Karpas-422 (cell line): ENCODE data around the gene PRAC1. TPM values are rescaled to one million over a fixed set of nuclear protein-coding genes. Genes with fewer than 3 reads are reported as not detected.

Source experiments
- DNase-seq: peaks from one replicate; pipeline ENCODE4 v3.0.0-alpha.2; 2015
- H2AFZ ChIP-seq: fragments of 200-600 bp; sonication (generic); 2 replicates; pipeline ENCODE4 v1.6.1; 2014; ENCODE audit warnings: antibody characterized with exemption, low read length, mixed read lengths
- H3K27ac ChIP-seq: fragments of 200-600 bp; sonication (generic); 2 replicates; pipeline ENCODE4 v1.5.1; 2014; ENCODE audit warnings: mild to moderate bottlenecking, low read length, moderate library complexity
- H3K27me3 ChIP-seq: fragments of 200-600 bp; sonication (generic); 2 replicates; pipeline ENCODE4 v1.6.1; 2014; ENCODE audit warnings: low read length, mixed read lengths
- H3K36me3 ChIP-seq: fragments of 200-600 bp; sonication (generic); 2 replicates; pipeline ENCODE4 v1.6.1; 2014; ENCODE audit warnings: low read length, mixed read lengths; ENCODE audit not compliant: insufficient read depth
- H3K4me1 ChIP-seq: fragments of 200-600 bp; sonication (generic); 2 replicates; pipeline ENCODE4 v1.6.1; 2014; ENCODE audit warnings: mild to moderate bottlenecking, low read length, mixed read lengths
- H3K4me2 ChIP-seq: fragments of 200-600 bp; sonication (generic); 2 replicates; pipeline ENCODE4 v1.6.1; 2014; ENCODE audit warnings: low read length, low read depth, mild to moderate bottlenecking; ENCODE audit not compliant: poor library complexity, severe bottlenecking
- H3K4me3 ChIP-seq: fragments of 200-600 bp; sonication (generic); 2 replicates; pipeline ENCODE4 v1.5.1; 2014; ENCODE audit warnings: mild to moderate bottlenecking, antibody characterized with exemption, low read length, mixed read lengths
- H3K79me2 ChIP-seq: fragments of 200-600 bp; sonication (generic); 2 replicates; pipeline ENCODE4 v1.6.1; 2014; ENCODE audit warnings: mild to moderate bottlenecking, low read length, mixed read lengths
- H3K9ac ChIP-seq: fragments of 200-600 bp; sonication (generic); 2 replicates; pipeline ENCODE4 v1.6.0; 2014; ENCODE audit warnings: low read length
- H3K9me2 ChIP-seq: fragments of 200-600 bp; sonication (generic), shearing (Covaris generic); replicated peaks from 2 replicates; pipeline ENCODE4 v1.6.0; 2014; ENCODE audit warnings: mild to moderate bottlenecking, low read length, moderate library complexity; ENCODE audit not compliant: insufficient read depth
- H3K9me3 ChIP-seq: fragments of 300-700, 200-600 bp; sonication (generic); 2 replicates; pipeline ENCODE4 v1.6.1; 2014; ENCODE audit warnings: low read length, mixed read lengths
- H4K20me1 ChIP-seq: fragments of 200-600 bp; sonication (generic); 2 replicates; pipeline ENCODE4 v1.6.1; 2014; ENCODE audit warnings: mild to moderate bottlenecking, antibody characterized with exemption, low read length, low read depth; ENCODE audit not compliant: insufficient read depth
- total RNA-seq: library from RNA; depleted of rRNA; stranded (reverse); fragments of >200 nt; shearing (Covaris generic); gene quantifications from 2 replicates; pipeline ENCODE4 v1.2.3, GENCODE V29; 2014; ENCODE audit warnings: low replicate concordance; rRNA removed

The PRAC1 gene
- total RNA-seq: not detected in 2 replicates

GRCh38 chr17:48722201-48722907, at the start of gene PRAC1:
Gene PRAC1 (minus strand): TSS chr17:48722518. CDS start chr17:48722392, 126 bp downstream.
- H3K4me3 ChIP-seq: no peak within 1 kb of the TSS
- H4K20me1 ChIP-seq: no peaks in the 10 kb centered on the region
- no peaks in the 10 kb centered on the region for H3K9me3 ChIP-seq
- H3K27me3 ChIP-seq: no peaks in the 10 kb centered on the region
- no peaks in the 10 kb centered on the region for H3K79me2 ChIP-seq
- H2AFZ ChIP-seq: no peak within 1 kb of the TSS
- no peaks in the 10 kb centered on the region for H3K36me3 ChIP-seq
- H3K9me2 ChIP-seq: no peaks in the 10 kb centered on the region
- no peak within 1 kb of the TSS for H3K4me2 ChIP-seq
- H3K27ac ChIP-seq: no peak within 1 kb of the TSS
- no peak within 1 kb of the TSS for H3K9ac ChIP-seq
- no peak for DNase-seq
- H3K4me1 ChIP-seq: peaks cover 3% of the 10 kb centered on the region; the same call in 1 of the 2 replicates

- Histone ChIP-seq H3K4me2 (no peak overlapping the region), H3K27ac (no peak overlapping the region), H2AFZ (no peak overlapping the region), H3K4me3 (no peak overlapping the region), H3K9ac (no peak overlapping the region), H3K79me2 (no peaks in the 10 kb centered on the region), H3K27me3 (no peaks in the 10 kb centered on the region), H3K9me3 (no peaks in the 10 kb centered on the region), H4K20me1 (no peaks in the 10 kb centered on the region), H3K36me3 (no peaks in the 10 kb centered on the region), H3K9me2 (no peaks in the 10 kb centered on the region), H3K4me1 (no peaks in the 10 kb centered on the region)
- peak; percentile 21 for DNase-seq
These were observed 48.6 kb upstream of the PRAC1 start for GRCh38 chr17:48770954-48771353.

GRCh38 chr17:48769009-48769675, 46.8 kb upstream of the PRAC1 start:
- DNase-seq: peak; percentile 24
- Histone ChIP-seq H3K4me2 (no peak overlapping the region), H3K9ac (no peak overlapping the region), H4K20me1 (no peaks in the 10 kb centered on the region), H3K36me3 (no peaks in the 10 kb centered on the region), H3K4me1 (no peaks in the 10 kb centered on the region), H3K79me2 (no peaks in the 10 kb centered on the region), H3K4me3 (no peak overlapping the region), H3K9me3 (no peaks in the 10 kb centered on the region), H3K27ac (no peak overlapping the region), H2AFZ (peak overlapping the region; percentile 30; the same call in 1 of the 2 replicates), H3K9me2 (no peaks in the 10 kb centered on the region), H3K27me3 (no peaks in the 10 kb centered on the region)

DNA sequence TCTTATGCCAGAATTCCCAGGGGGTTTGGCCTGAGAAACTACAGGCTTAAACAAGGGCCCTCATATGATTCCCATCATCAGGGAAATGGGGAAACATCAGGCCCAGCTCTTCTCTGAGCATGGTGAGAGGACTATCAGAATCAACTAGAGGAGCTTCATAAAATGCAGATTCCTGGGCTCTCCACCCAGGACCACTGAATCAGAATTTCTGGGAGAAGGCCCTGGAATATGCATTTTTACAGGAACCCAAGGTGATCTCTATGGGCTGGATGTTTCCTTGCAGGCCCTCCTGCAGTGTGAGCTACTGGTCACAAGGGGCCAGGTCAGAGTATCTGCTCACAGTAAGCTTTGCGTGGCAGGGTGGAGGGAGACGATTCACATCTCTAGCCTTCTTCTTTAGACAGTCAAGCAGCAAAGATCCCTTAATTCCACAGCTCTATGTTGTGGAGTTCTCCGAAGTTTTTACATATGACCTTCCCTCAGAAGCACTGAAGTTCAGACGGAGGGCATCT, 45.0 kb upstream of the PRAC1 start:
- Histone ChIP-seq H3K9me3 (no peaks in the 10 kb centered on the region), H3K4me3 (no peak overlapping the region), H3K4me1 (no peaks in the 10 kb centered on the region), H3K36me3 (no peaks in the 10 kb centered on the region), H4K20me1 (no peaks in the 10 kb centered on the region), H3K4me2 (no peak overlapping the region), H3K27ac (no peak overlapping the region), H3K79me2 (no peaks in the 10 kb centered on the region), H3K9ac (no peak overlapping the region), H3K27me3 (no peaks in the 10 kb centered on the region), H2AFZ (no peak overlapping the region), H3K9me2 (no peaks in the 10 kb centered on the region)
- DNase-seq: peak; percentile 37

DNA sequence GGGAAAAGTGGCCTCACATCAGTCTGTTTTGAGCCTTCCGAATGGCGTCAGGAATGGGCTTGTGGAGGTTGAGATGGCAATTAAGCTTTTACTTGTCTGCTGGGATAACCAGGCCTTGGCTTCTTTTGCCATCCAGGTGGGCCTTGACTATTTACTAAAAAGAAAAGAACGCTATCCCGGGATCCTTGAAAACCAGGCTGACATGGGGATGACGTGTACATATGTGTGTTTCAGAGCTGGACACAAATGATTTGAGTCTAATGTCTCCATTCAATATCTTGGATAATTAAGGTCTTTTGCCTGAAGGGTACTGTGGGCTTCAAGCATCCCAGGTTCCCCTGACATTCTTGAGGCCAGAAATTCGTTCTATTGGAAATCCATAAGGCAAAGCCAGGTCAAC, 38.8 kb upstream of the PRAC1 start:
- no peaks in the 10 kb centered on the region for H3K36me3 ChIP-seq
- DNase-seq: no peak
- no peak overlapping the region for H3K9ac ChIP-seq
- no peak overlapping the region for H2AFZ ChIP-seq
- no peak overlapping the region for H3K27ac ChIP-seq
- H3K4me1 ChIP-seq: no peaks in the 10 kb centered on the region
- no peaks in the 10 kb centered on the region for H3K9me3 ChIP-seq
- H3K27me3 ChIP-seq: no peaks in the 10 kb centered on the region
- H3K9me2 ChIP-seq: no peaks in the 10 kb centered on the region
- no peaks in the 10 kb centered on the region for H3K79me2 ChIP-seq
- H3K4me3 ChIP-seq: no peak overlapping the region
- no peak overlapping the region for H3K4me2 ChIP-seq
- H4K20me1 ChIP-seq: no peaks in the 10 kb centered on the region

- Histone ChIP-seq H3K4me3 (no peak overlapping the region), H3K27me3 (no peaks in the 10 kb centered on the region), H4K20me1 (no peaks in the 10 kb centered on the region), H3K9me3 (no peaks in the 10 kb centered on the region), H3K4me2 (no peak overlapping the region), H3K9me2 (no peaks in the 10 kb centered on the region), H3K9ac (no peak overlapping the region), H3K79me2 (no peaks in the 10 kb centered on the region), H3K27ac (no peak overlapping the region), H2AFZ (no peak overlapping the region), H3K4me1 (no peaks in the 10 kb centered on the region), H3K36me3 (no peaks in the 10 kb centered on the region)
- DNase-seq: no peak
These were observed 38.1 kb upstream of the PRAC1 start for GRCh38 chr17:48760411-48760810.

- Histone ChIP-seq H3K27me3 (no peaks in the 10 kb centered on the region), H3K9me3 (no peaks in the 10 kb centered on the region), H3K4me3 (no peak overlapping the region), H3K36me3 (no peaks in the 10 kb centered on the region), H3K79me2 (no peaks in the 10 kb centered on the region), H3K9ac (no peak overlapping the region), H3K27ac (no peak overlapping the region), H3K9me2 (no peaks in the 10 kb centered on the region), H2AFZ (no peak overlapping the region), H3K4me1 (no peaks in the 10 kb centered on the region), H3K4me2 (no peak overlapping the region), H4K20me1 (no peaks in the 10 kb centered on the region)
- DNase-seq: no peak
These were observed 37.0 kb upstream of the PRAC1 start for GRCh38 chr17:48759288-48759687.

DNA sequence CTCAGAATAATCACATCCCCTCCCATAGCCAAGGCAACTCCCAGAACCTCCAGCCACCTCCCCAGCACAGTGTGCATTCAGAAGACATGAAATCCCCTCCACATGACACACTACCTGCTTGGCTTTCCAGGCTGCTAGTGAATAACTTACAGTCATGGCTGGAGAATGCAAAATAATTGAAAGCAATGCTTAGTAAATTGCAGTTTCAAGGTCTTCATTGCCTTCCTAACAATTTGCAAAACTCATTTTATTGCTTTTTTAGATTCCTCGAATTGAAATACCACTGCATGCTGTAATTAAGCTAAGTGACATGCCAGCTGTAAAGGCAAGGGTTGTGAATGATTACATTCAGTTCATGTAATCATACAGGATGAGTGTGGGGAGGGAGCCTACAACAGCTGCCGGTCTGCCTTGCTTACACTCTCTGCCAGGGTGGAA, 35.2 kb upstream of the PRAC1 start:
- Histone ChIP-seq H3K27ac (no peak overlapping the region), H3K9ac (no peak overlapping the region), H3K4me3 (no peak overlapping the region), H3K27me3 (no peaks in the 10 kb centered on the region), H3K36me3 (no peaks in the 10 kb centered on the region), H4K20me1 (no peaks in the 10 kb centered on the region), H3K4me1 (no peaks in the 10 kb centered on the region), H3K4me2 (no peak overlapping the region), H3K9me2 (no peaks in the 10 kb centered on the region), H3K9me3 (no peaks in the 10 kb centered on the region), H2AFZ (no peak overlapping the region), H3K79me2 (no peaks in the 10 kb centered on the region)
- DNase-seq: no peak
